Fibroblast of pulmonary artery (primary cell): ENCODE results near the gene SLC4A3.

Experiments used
- DNase-seq: peaks from one replicate; pipeline ENCODE4 v3.0.0-alpha.2; 2010; ENCODE audit warnings: low read depth
- H3K4me3 ChIP-seq: replicated peaks from 2 replicates; pipeline ENCODE4 v1.5.1; 2011; ENCODE audit warnings: low read depth, mild to moderate bottlenecking, control low read depth, low read length, moderate library complexity
- CTCF ChIP-seq: IDR thresholded peaks from 2 replicates; pipeline ENCODE4 v1.5.1; 2011; ENCODE audit warnings: mild to moderate bottlenecking, control low read depth, low read length, inconsistent platforms; ENCODE audit errors: missing control alignments

SLC4A3 gene

GRCh38 chr2:219642069-219642454, 14.6 kb downstream of the SLC4A3 start:
- no peak for DNase-seq
- H3K4me3 ChIP-seq, result no peak overlapping the region
- no peak for TF ChIP-seq CTCF

GRCh38 chr2:219642465-219643083, 15.1 kb downstream of the SLC4A3 start:
- peak; percentile 99 for TF ChIP-seq CTCF
- DNase-seq, result peak; percentile 98
- H3K4me3 ChIP-seq, result no peak overlapping the region

GRCh38 chr2:219643084-219643473, 15.6 kb downstream of the SLC4A3 start:
- H3K4me3 ChIP-seq, result no peak overlapping the region
- TF ChIP-seq CTCF, result no peak
- no peak for DNase-seq

GRCh38 chr2:219643788-219644398, 16.5 kb downstream of the SLC4A3 start:
- DNase-seq, result no peak
- TF ChIP-seq CTCF, result no peak
- no peak overlapping the region for H3K4me3 ChIP-seq

- DNase-seq, result no peak
- no peak for TF ChIP-seq CTCF
- H3K4me3 ChIP-seq, result no peak overlapping the region
Measured at GRCh38 chr2:219644801-219645480, 17.5 kb downstream of the SLC4A3 start.

GRCh38 chr2:219645631-219646527, 18.4 kb downstream of the SLC4A3 start:
- H3K4me3 ChIP-seq, result no peak overlapping the region
- peak; percentile 79 for DNase-seq
- no peak for TF ChIP-seq CTCF
